H1 (cell line): ENCODE results near the gene NUPR1. TPM values are rescaled to one million over a fixed set of nuclear protein-coding genes. Genes with fewer than 3 reads are reported as not detected.

Experiments
- CTCF ChIA-PET: fragments of 300-600 bp; sonication (Branson Sonifier 250); formaldehyde crosslinking; loops from one replicate; lab custom pipeline; 2021; ENCODE audit not compliant: partially characterized antibody; lab: Charles Lee
- POLR2A ChIA-PET: fragments of 300-600 bp; sonication (Branson Sonifier 250); formaldehyde crosslinking; loops from one replicate; lab custom pipeline; 2021; ENCODE audit warnings: inconsistent platforms; ENCODE audit not compliant: partially characterized antibody; lab: Charles Lee
- DNase-seq, 2 experiments: peaks; one replicate each; pipeline versions ENCODE4 v3.0.0 to v3.0.0-alpha.2; 2010 to 2022; ENCODE audit warnings: low spot score in 2 of 2, low read depth in 1 of 2, mixed read lengths in 1 of 2
- FAIRE-seq: peaks from 2 replicates; lab custom pipeline; 2011; peaks lifted over from hg19 to GRCh38; lab: Jason Lieb, UNC
- H2AFZ ChIP-seq: 2 replicates; pipeline ENCODE4 v1.8.1; 2012; ENCODE audit warnings: low read length, inconsistent platforms
- H2AK5ac ChIP-seq: 2 replicates; pipeline ENCODE4 v1.6.1; 2013; ENCODE audit warnings: low read depth, low read length
- H2BK120ac ChIP-seq: replicated peaks from 2 replicates; pipeline ENCODE3; 2013; ENCODE audit warnings: low read depth, low read length, inconsistent platforms
- H2BK12ac ChIP-seq: 2 replicates; pipeline ENCODE4 v1.6.1; 2013; ENCODE audit warnings: low read depth, low read length
- H2BK15ac ChIP-seq: 2 replicates; pipeline ENCODE4 v1.6.1; 2013; ENCODE audit warnings: low read length
- H2BK20ac ChIP-seq: 2 replicates; pipeline ENCODE4 v1.6.1; 2013; ENCODE audit warnings: low read length
- H2BK5ac ChIP-seq: 2 replicates; pipeline ENCODE4 v1.6.1; 2013; ENCODE audit warnings: low read depth, low read length
- H3K14ac ChIP-seq: 2 replicates; pipeline ENCODE4 v1.6.1; 2013; ENCODE audit warnings: inconsistent platforms; ENCODE audit not compliant: insufficient read length
- H3K18ac ChIP-seq: 2 replicates; pipeline ENCODE4 v1.6.1; 2013; ENCODE audit warnings: low read length; ENCODE audit errors: extremely low read depth
- H3K23ac ChIP-seq: 2 replicates; pipeline ENCODE4 v1.6.1; 2013; ENCODE audit warnings: inconsistent platforms; ENCODE audit not compliant: insufficient read length
- H3K23me2 ChIP-seq: 2 replicates; pipeline ENCODE4 v1.6.1; 2013; ENCODE audit warnings: low read depth, low read length
- H3K27ac ChIP-seq: 2 replicates; pipeline ENCODE4 v1.6.1; 2011; ENCODE audit warnings: low read depth, low read length, inconsistent platforms
- H3K27me3 ChIP-seq, 4 experiments: replicated peaks in 1 of 4; 1 replicate in 1 of 4; 2 replicates in 3 of 4; pipeline versions ENCODE4 v1.6.1 to v1.8.1; 2011 to 2013; ENCODE audit warnings: low read length in 3 of 4, mild to moderate bottlenecking in 3 of 4, inconsistent platforms in 2 of 4, mixed read lengths in 2 of 4, moderate library complexity in 1 of 4; ENCODE audit not compliant: control insufficient read depth in 3 of 4, insufficient read depth in 3 of 4; ENCODE audit errors: extremely low read depth in 1 of 4
- H3K36me3 ChIP-seq, 4 experiments: 2 replicates each; pipeline versions ENCODE4 v1.6.1 to v1.8.1; 2011 to 2013; ENCODE audit warnings: mild to moderate bottlenecking in 4 of 4, low read length in 3 of 4, moderate library complexity in 2 of 4, control low read depth in 1 of 4, inconsistent platforms in 1 of 4; ENCODE audit not compliant: insufficient read depth in 4 of 4, control insufficient read depth in 2 of 4
- H3K4ac ChIP-seq: replicated peaks from 2 replicates; pipeline ENCODE3; 2013; ENCODE audit warnings: low read length, low read depth, mixed read lengths, inconsistent platforms; ENCODE audit not compliant: insufficient read length
- H3K4me1 ChIP-seq, 4 experiments: replicated peaks in 1 of 4; 1 replicate in 1 of 4; 2 replicates in 3 of 4; pipeline versions ENCODE4 v1.6.1 to v1.8.1; 2011 to 2013; ENCODE audit warnings: low read length in 3 of 4, inconsistent platforms in 2 of 4, mixed read lengths in 1 of 4; ENCODE audit not compliant: insufficient read depth in 4 of 4, control insufficient read depth in 3 of 4
- H3K4me2 ChIP-seq, 2 experiments: 2 replicates each; pipeline versions ENCODE4 v1.6.1 to v1.8.1; 2011 to 2013; ENCODE audit warnings: low read depth in 2 of 2, low read length in 2 of 2, control low read depth in 1 of 2, inconsistent platforms in 1 of 2, mild to moderate bottlenecking in 1 of 2; ENCODE audit not compliant: insufficient read depth in 1 of 2
- H3K4me3 ChIP-seq, 4 experiments: fragments of 200-600, 300-600 bp in 1 of 4; sonication (generic), shearing (Covaris generic), sonication (Bioruptor Twin) in 1 of 4; 2 replicates each; pipeline versions ENCODE4 v1.5.1 to v1.8.1; 2011 to 2016; ENCODE audit warnings: low read length in 4 of 4, low read depth in 3 of 4, control low read depth in 2 of 4, inconsistent platforms in 2 of 4, mild to moderate bottlenecking in 2 of 4, mixed read lengths in 1 of 4, moderate library complexity in 1 of 4; ENCODE audit not compliant: insufficient read depth in 2 of 4; ENCODE audit errors: extremely low read depth in 1 of 4
- H3K56ac ChIP-seq: replicated peaks from 2 replicates; pipeline ENCODE3; 2013; ENCODE audit warnings: low read depth, mild to moderate bottlenecking, mixed read lengths, low read length, inconsistent platforms; ENCODE audit not compliant: insufficient read length
- H3K79me1 ChIP-seq: 2 replicates; pipeline ENCODE4 v1.6.1; 2013; ENCODE audit warnings: low read depth, low read length, control low read depth
- H3K79me2 ChIP-seq, 2 experiments: 2 replicates each; pipeline versions ENCODE4 v1.6.1 to v1.8.1; 2012 to 2013; ENCODE audit warnings: low read length in 2 of 2, mild to moderate bottlenecking in 2 of 2, inconsistent platforms in 1 of 2; ENCODE audit not compliant: insufficient read depth in 2 of 2, control insufficient read depth in 1 of 2
- H3K9ac ChIP-seq, 4 experiments: replicated peaks in 1 of 4; 1 replicate in 1 of 4; 2 replicates in 3 of 4; pipeline versions ENCODE4 v1.6.1 to v1.8.1; 2011 to 2013; ENCODE audit warnings: low read depth in 3 of 4, low read length in 3 of 4, control low read depth in 2 of 4, mild to moderate bottlenecking in 2 of 4, moderate library complexity in 2 of 4, inconsistent platforms in 1 of 4; ENCODE audit errors: extremely low read depth in 1 of 4
- H3K9me3 ChIP-seq, 2 experiments: 2 replicates each; pipeline versions ENCODE4 v1.6.1 to v1.8.1; 2012 to 2013; ENCODE audit warnings: mild to moderate bottlenecking in 2 of 2, moderate library complexity in 2 of 2, control low read depth in 1 of 2, inconsistent platforms in 1 of 2, low read depth in 1 of 2, low read length in 1 of 2, mixed read lengths in 1 of 2; ENCODE audit not compliant: insufficient read depth in 2 of 2
- H4K20me1 ChIP-seq, 2 experiments: replicated peaks in 1 of 2; 2 replicates each; pipeline versions ENCODE3 to v1.8.1; 2011 to 2013; ENCODE audit warnings: inconsistent platforms in 2 of 2, low read length in 2 of 2, mild to moderate bottlenecking in 1 of 2; ENCODE audit not compliant: insufficient read depth in 2 of 2, control insufficient read depth in 1 of 2
- H4K5ac ChIP-seq: 2 replicates; pipeline ENCODE4 v1.6.1; 2013; ENCODE audit warnings: low read length, low read depth, mixed read lengths, inconsistent platforms; ENCODE audit not compliant: insufficient read length
- H4K8ac ChIP-seq: 2 replicates; pipeline ENCODE4 v1.8.0; 2013; ENCODE audit warnings: mild to moderate bottlenecking, moderate library complexity, low read length, inconsistent platforms; ENCODE audit not compliant: insufficient read depth; ENCODE audit errors: extremely low read depth
- H4K91ac ChIP-seq: replicated peaks from 2 replicates; pipeline ENCODE3; 2013; ENCODE audit warnings: low read length, mixed read lengths, inconsistent platforms; ENCODE audit not compliant: insufficient read length
- ASH2L ChIP-seq: fragments of 200-600, 300-600 bp; sonication (generic); IDR thresholded peaks from one replicate; pipeline ENCODE4 v1.7.1; 2017; ENCODE audit warnings: low read length
- CEBPB ChIP-seq: IDR thresholded peaks from 2 replicates; pipeline ENCODE4 v1.6.1; 2012; ENCODE audit warnings: low read depth, low read length
- HDAC6 ChIP-seq: IDR thresholded peaks from one replicate; pipeline ENCODE4 v1.7.1; 2012; ENCODE audit warnings: low read depth, mild to moderate bottlenecking, inconsistent platforms, low read length, moderate library complexity
- JUND ChIP-seq: IDR thresholded peaks from 2 replicates; pipeline ENCODE4 v1.6.1; 2011; ENCODE audit warnings: mild to moderate bottlenecking, improper control_type of control experiment, low read length
- RFX5 ChIP-seq: IDR thresholded peaks from 2 replicates; pipeline ENCODE4 v1.6.1; 2011; ENCODE audit warnings: low read depth, low read length, improper control_type of control experiment, borderline replicate concordance
- SAP30 ChIP-seq: fragments of 300-600 bp; sonication (generic); IDR thresholded peaks from 2 replicates; pipeline ENCODE4 v1.7.1; 2012; ENCODE audit warnings: low read length, moderate library complexity, mild to moderate bottlenecking, inconsistent platforms; ENCODE audit not compliant: insufficient read depth, insufficient replicate concordance
- SIX5 ChIP-seq: IDR thresholded peaks from 2 replicates; pipeline ENCODE4 v1.6.1; 2011; ENCODE audit warnings: mild to moderate bottlenecking, low read depth, low read length
- SP1 ChIP-seq: IDR thresholded peaks from 2 replicates; pipeline ENCODE4 v1.6.1; 2011; ENCODE audit warnings: low read depth, low read length
- SP2 ChIP-seq: IDR thresholded peaks from 2 replicates; pipeline ENCODE4 v1.6.1; 2012; ENCODE audit warnings: mild to moderate bottlenecking, low read length, inconsistent platforms
- SP4 ChIP-seq: IDR thresholded peaks from 2 replicates; pipeline ENCODE4 v1.6.1; 2012; ENCODE audit warnings: low read length, inconsistent platforms
- TAF1 ChIP-seq: IDR thresholded peaks from 2 replicates; pipeline ENCODE4 v1.6.1; 2011; ENCODE audit warnings: mild to moderate bottlenecking, low read depth, low read length
- USF2 ChIP-seq: IDR thresholded peaks from 2 replicates; pipeline ENCODE4 v1.6.1; 2011; ENCODE audit warnings: low read length, improper control_type of control experiment
- WGBS, 2 experiments: shearing (Covaris generic) in 1 of 2; methylation state at CpG; one replicate each; pipeline versions ENCODE4 v1.1.6 to v1.1.7; 2013 to 2015; ENCODE audit warnings: low lambda C conversion rate in 2 of 2, mixed read lengths in 2 of 2, inconsistent platforms in 1 of 2, low coverage in 1 of 2, missing lambda C conversion rate in 1 of 2; ENCODE audit not compliant: insufficient replicate concordance in 2 of 2, insufficient coverage in 1 of 2, insufficient read length in 1 of 2; ENCODE audit errors: extremely low coverage in 1 of 2, missing lambda C conversion rate in 1 of 2; 5-methylcytosine and 5-hydroxymethylcytosine counted together
- polyA plus RNA-seq, 7 experiments: library from polyadenylated mRNA; depleted of rRNA in 3 of 7; stranded (reverse) in 5 of 7; unstranded in 2 of 7; fragments of >200 nt in 5 of 7; fragments of 200-250 nt in 2 of 7; gene quantifications; 1 replicate in 5 of 7; 2 replicates in 1 of 7; 4 replicates in 1 of 7; pipeline versions ENCODE4 v1.2.1 to v1.2.3, GENCODE V29; 2011 to 2013; ENCODE audit warnings: missing spikeins in 2 of 7, mixed read lengths in 2 of 7
- total RNA-seq: library from RNA; stranded (reverse); fragmentation: NEBNext Ultra II Directional; extraction: Animal tissue kit (Norgen Biotek cat#: 25700); gene quantifications from 2 replicates; pipeline ENCODE4 v1.2.1, GENCODE V29; 2021
- TF ChIP-seq, protein P1 (sequence below): IDR thresholded peaks from 2 replicates; pipeline ENCODE4 v1.6.1; 2011; ENCODE audit warnings: low read depth, mild to moderate bottlenecking, low read length; ENCODE audit not compliant: insufficient read depth

The NUPR1 gene
- total and polyA plus RNA-seq, 2 of the 8 experiments (the other 6 are each of a cell fraction or from before 2014, with no cell fraction given): 0.17 to 0.20 TPM

DNA sequence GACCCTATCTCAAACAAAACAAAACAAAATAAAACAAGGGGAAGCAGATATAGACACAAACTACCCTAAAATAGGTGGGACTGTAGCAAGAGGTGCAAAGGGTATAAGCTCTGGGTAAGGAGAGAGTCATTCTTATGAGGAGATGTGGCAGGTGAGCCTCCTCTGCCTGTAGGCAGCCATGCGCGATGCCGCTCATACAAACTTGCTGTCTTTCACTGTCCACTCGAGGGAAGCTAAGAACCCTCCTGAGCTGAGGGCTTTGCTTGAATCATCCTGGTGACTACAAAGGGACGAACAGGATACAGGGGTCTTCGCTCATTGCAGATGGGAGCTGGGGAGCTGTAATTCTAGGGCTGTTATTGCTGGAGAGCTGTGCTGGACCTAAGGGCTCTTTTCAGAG lies 17.3 kb downstream of the NUPR1 start:
- Histone ChIP-seq H4K8ac (no peak overlapping the region), H2AK5ac (no peak overlapping the region), H3K36me3 (no peaks in the 10 kb centered on the region), H2BK20ac (no peak overlapping the region), H3K79me1 (no peaks in the 10 kb centered on the region), H4K5ac (no peak overlapping the region), H3K4me1 (no peaks in the 10 kb centered on the region), H3K23ac (no peak overlapping the region), H3K27ac (no peak overlapping the region), H2BK15ac (no peak overlapping the region), H3K27me3 (no peaks in the 10 kb centered on the region), H3K23me2 (no peaks in the 10 kb centered on the region), H2BK120ac (no peak overlapping the region), H2AFZ (no peak overlapping the region), H3K4me2 (no peak overlapping the region), H3K4ac (no peak overlapping the region), H3K9ac (no peak overlapping the region), H3K4me3 (no peak overlapping the region), H3K18ac (no peak overlapping the region), H3K79me2 (no peaks in the 10 kb centered on the region), H3K14ac (no peak overlapping the region), H2BK12ac (no peak overlapping the region), H4K91ac (no peak overlapping the region), H3K56ac (no peak overlapping the region), H2BK5ac (no peak overlapping the region), H4K20me1 (no peaks in the 10 kb centered on the region), H3K9me3 (no peaks in the 10 kb centered on the region)
- 88% methylated on average over 6 of the region's 6 CpGs; no CpG with 5 or more reads in 1 of the 2 experiments for WGBS, 2 experiments
- ChIA-PET CTCF (interaction anchor here (0.6 to 0.8 kb wide), 2 partner anchors 28 to 243 kb away, joined by 3 read pairs; no protein-coding TSS in a partner anchor), POLR2A (no interaction called here)
- TF ChIP-seq SP4 (no peak), SIX5 (no peak), JUND (no peak), USF2 (no peak), TAF1 (no peak), SP1 (no peak), RFX5 (no peak), SP2 (no peak), HDAC6 (no peak), CEBPB (no peak), ASH2L (no peak), SAP30 (no peak)
- TF ChIP-seq, protein P1, sequence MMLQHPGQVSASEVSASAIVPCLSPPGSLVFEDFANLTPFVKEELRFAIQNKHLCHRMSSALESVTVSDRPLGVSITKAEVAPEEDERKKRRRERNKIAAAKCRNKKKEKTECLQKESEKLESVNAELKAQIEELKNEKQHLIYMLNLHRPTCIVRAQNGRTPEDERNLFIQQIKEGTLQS: no peak
- no peak for FAIRE-seq
- no peak for DNase-seq
